Measurements from ENCODE around the gene MYL6B.
"Not testable (repeated sequence)": the region's sequence is repeated elsewhere in the genome, so short reads cannot be mapped to it uniquely, and the experiment has no call there.

The MYL6B gene

DNA sequence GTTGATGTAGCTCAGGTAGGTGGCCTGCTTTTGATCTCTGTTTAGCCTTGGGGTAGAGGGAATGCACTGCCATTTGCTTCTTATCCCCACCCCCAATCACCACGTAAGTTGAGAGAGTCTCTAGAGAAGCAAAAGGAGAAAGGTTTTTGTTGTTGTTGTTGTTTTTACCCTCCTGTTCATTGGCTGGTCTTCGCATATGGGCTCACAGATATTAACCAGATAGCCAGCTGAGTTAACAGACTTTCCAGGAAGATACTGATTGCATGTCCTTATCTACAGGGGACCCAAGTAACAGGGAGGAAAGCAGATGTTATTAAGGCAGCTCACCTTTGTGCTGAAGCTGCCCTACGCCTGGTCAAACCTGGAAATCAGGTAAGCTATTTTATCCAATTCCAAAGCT is 45.1 kb upstream of the MYL6B start:
- Histone ChIP-seq H3K4me3 (no peak overlapping the region), H3K27ac (no peak overlapping the region; the same call in 1 of the 2 replicates), H3K36me3 (ENCODE audit: insufficient read depth, low read length) (peaks cover 62% of the 10 kb centered on the region)

GRCh38 chr12:56110571-56110970 is 41.8 kb upstream of the MYL6B start:
- no peak overlapping the region for H3K9ac ChIP-seq (ENCODE audit: insufficient read length)
- H3K27ac ChIP-seq = no peak overlapping the region
- H3K4me3 ChIP-seq = no peak overlapping the region
- DNase-seq (ENCODE audit: low read depth, low spot score) = no peak
- no peak for TF ChIP-seq EZH2 (IDR thresholded peaks at IDR 0.05)
- TF ChIP-seq POLR2AphosphoS5 (IDR thresholded peaks at IDR 0.05; ENCODE audit: borderline replicate concordance, low read depth, low read length) = no peak
- TF ChIP-seq FOXP2 (optimal IDR thresholded peaks at IDR 0.05; ENCODE audit: control extremely low read depth, extremely low read length, insufficient read depth) = no peak
- H3K36me3 ChIP-seq (ENCODE audit: insufficient read depth, low read length) = peaks cover 84% of the 10 kb centered on the region
- H3K9me3 ChIP-seq (ENCODE audit: low read depth, low read length) = no peaks in the 10 kb centered on the region

More for the DNA sequence above, 45.1 kb upstream of the MYL6B start:
- no peak overlapping the region for H3K9ac ChIP-seq (ENCODE audit: insufficient read length)
- no peak for DNase-seq (ENCODE audit: low read depth, low spot score)
- H3K9me3 ChIP-seq (ENCODE audit: low read depth, low read length) = no peaks in the 10 kb centered on the region
- no peak for TF ChIP-seq EZH2 (IDR thresholded peaks at IDR 0.05)
- TF ChIP-seq POLR2AphosphoS5 (IDR thresholded peaks at IDR 0.05; ENCODE audit: borderline replicate concordance, low read depth, low read length) = no peak
- TF ChIP-seq FOXP2 (optimal IDR thresholded peaks at IDR 0.05; ENCODE audit: control extremely low read depth, extremely low read length, insufficient read depth) = no peak

GRCh38 chr12:56114084-56114483 is 38.3 kb upstream of the MYL6B start:
- Histone ChIP-seq H3K9ac (ENCODE audit: insufficient read length) (no peak overlapping the region), H3K27ac (peak overlapping the region; percentile 69), H3K9me3 (ENCODE audit: low read depth, low read length) (no peaks in the 10 kb centered on the region), H3K4me3 (no peak overlapping the region), H3K36me3 (ENCODE audit: insufficient read depth, low read length) (peaks cover 61% of the 10 kb centered on the region)
- DNase-seq (ENCODE audit: low read depth, low spot score) = no peak
- no peak for TF ChIP-seq POLR2AphosphoS5 (IDR thresholded peaks at IDR 0.05; ENCODE audit: borderline replicate concordance, low read depth, low read length)
- no peak for TF ChIP-seq FOXP2 (optimal IDR thresholded peaks at IDR 0.05; ENCODE audit: control extremely low read depth, extremely low read length, insufficient read depth)
- TF ChIP-seq EZH2 (IDR thresholded peaks at IDR 0.05) = no peak

GRCh38 chr12:56115329-56115728 is 37.1 kb upstream of the MYL6B start:
- peak overlapping the region; percentile 98 for H3K27ac ChIP-seq
- DNase-seq (ENCODE audit: low read depth, low spot score) = no peak
- TF ChIP-seq FOXP2 (optimal IDR thresholded peaks at IDR 0.05; ENCODE audit: control extremely low read depth, extremely low read length, insufficient read depth) = no peak
- TF ChIP-seq EZH2 (IDR thresholded peaks at IDR 0.05) = no peak
- H3K9me3 ChIP-seq (ENCODE audit: low read depth, low read length) = no peaks in the 10 kb centered on the region
- peaks cover 54% of the 10 kb centered on the region for H3K36me3 ChIP-seq (ENCODE audit: insufficient read depth, low read length)
- no peak overlapping the region for H3K9ac ChIP-seq (ENCODE audit: insufficient read length)
- H3K4me3 ChIP-seq = peak overlapping the region; percentile 93

- TF ChIP-seq EZH2 (IDR thresholded peaks at IDR 0.05) (no peak), POLR2AphosphoS5 (IDR thresholded peaks at IDR 0.05; ENCODE audit: borderline replicate concordance, low read depth, low read length) (peak; percentile 100)
- peaks cover 54% of the 10 kb centered on the region for H3K36me3 ChIP-seq (ENCODE audit: insufficient read depth, low read length)
Measured at GRCh38 chr12:56116267-56117081, 35.9 kb upstream of the MYL6B start, which contains the start of gene RPL41. RPL41 (plus strand) TSS chr12:56116633.

GRCh38 chr12:56117082-56117706 is 35.2 kb upstream of the MYL6B start:
- not testable (repeated sequence) for DNase-seq (ENCODE audit: low read depth, low spot score); H3K9me3 ChIP-seq (ENCODE audit: low read depth, low read length)
- Histone ChIP-seq H3K4me3 (peak overlapping the region; percentile 93), H3K27ac (peak overlapping the region; percentile 98), H3K9ac (ENCODE audit: insufficient read length) (peak overlapping the region; percentile 96), H3K36me3 (ENCODE audit: insufficient read depth, low read length) (peaks cover 51% of the 10 kb centered on the region)

More at GRCh38 chr12:56116267-56117081, 35.9 kb upstream of the MYL6B start, which contains the start of gene RPL41:
- H3K4me3 ChIP-seq = peak within 1 kb of the TSS; percentile 93
- peak; percentile 81 for DNase-seq (ENCODE audit: low read depth, low spot score)
- H3K27ac ChIP-seq = peak within 1 kb of the TSS; percentile 98
- H3K9ac ChIP-seq (ENCODE audit: insufficient read length) = peak within 1 kb of the TSS; percentile 96
- H3K9me3 ChIP-seq (ENCODE audit: low read depth, low read length) = no peaks in the 10 kb centered on the region

GRCh38 chr12:56117778-56118687 is 34.4 kb upstream of the MYL6B start, which contains the start of gene ZC3H10:
ZC3H10 (plus strand) TSS chr12:56118266; CDS start chr12:56120563, 2,297 bp downstream.
- Histone ChIP-seq H3K9ac (ENCODE audit: insufficient read length) (peak within 1 kb of the TSS; percentile 96), H3K36me3 (ENCODE audit: insufficient read depth, low read length) (peaks cover 42% of the 10 kb centered on the region), H3K4me3 (peak within 1 kb of the TSS; percentile 93), H3K9me3 (ENCODE audit: low read depth, low read length) (no peaks in the 10 kb centered on the region), H3K27ac (peak within 1 kb of the TSS; percentile 98)
- DNase-seq (ENCODE audit: low read depth, low spot score) = peak; percentile 99
- TF ChIP-seq EZH2 (IDR thresholded peaks at IDR 0.05) = no peak
- peak; percentile 99 for TF ChIP-seq POLR2AphosphoS5 (IDR thresholded peaks at IDR 0.05; ENCODE audit: borderline replicate concordance, low read depth, low read length)
- TF ChIP-seq FOXP2 (optimal IDR thresholded peaks at IDR 0.05; ENCODE audit: control extremely low read depth, extremely low read length, insufficient read depth) = peak; percentile 96
